ENCODE measurements around the gene UNC45A. TPM values are rescaled to one million over a fixed set of nuclear protein-coding genes. Genes with fewer than 3 reads are reported as not detected.
"Not testable (repeated sequence)": the region's sequence is repeated elsewhere in the genome, so short reads cannot be mapped to it uniquely, and the experiment has no call there.

UNC45A gene
- total RNA-seq, 1 donor from 2014 or later: 60.9 TPM

DNA sequence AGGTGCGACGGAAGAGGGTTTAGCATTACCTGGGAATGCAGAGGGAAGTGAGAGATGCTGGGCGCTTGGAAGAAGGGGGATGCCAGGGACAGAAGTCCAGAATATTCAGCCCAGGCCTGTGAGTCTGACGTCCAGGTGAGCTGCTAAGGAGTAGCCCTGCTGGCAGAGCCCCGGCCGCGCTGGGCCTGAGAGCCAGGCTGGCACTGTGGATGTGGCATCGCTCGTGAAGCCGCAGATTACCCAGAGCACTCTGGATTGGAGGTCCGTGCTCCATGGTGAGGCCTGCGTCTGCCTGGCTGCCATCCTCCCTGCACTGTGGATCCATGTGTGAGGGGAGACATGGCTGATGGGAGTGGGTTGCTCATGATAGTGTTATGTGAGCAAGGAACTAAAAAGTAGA, 17.5 kb upstream of the UNC45A start:
- DNase-seq (no peak), ATAC-seq (no peak)
- intact Hi-C loops (cut with DNase I): no loop called here
- no peak for TF ChIP-seq CTCF (IDR thresholded peaks at IDR 0.05)
- Histone ChIP-seq H3K36me3 (peaks cover 99% of the 10 kb centered on the region), H3K4me1 (peaks cover 3% of the 10 kb centered on the region), H3K27me3 (no peaks in the 10 kb centered on the region), H3K27ac (no peak overlapping the region), H3K4me3 (no peak overlapping the region), H3K9me3 (no peaks in the 10 kb centered on the region)

GRCh38 chr15:90918034-90918788, 16.9 kb upstream of the UNC45A start:
- Histone ChIP-seq H3K9me3 (no peaks in the 10 kb centered on the region), H3K4me3 (no peak overlapping the region), H3K27me3 (no peaks in the 10 kb centered on the region), H3K36me3 (peaks cover 93% of the 10 kb centered on the region), H3K4me1 (peaks cover 3% of the 10 kb centered on the region), H3K27ac (no peak overlapping the region)
- DNase-seq: no peak
- no peak for ATAC-seq
- no peak for TF ChIP-seq CTCF (IDR thresholded peaks at IDR 0.05)
- intact Hi-C loops (cut with DNase I): no loop called here

DNA sequence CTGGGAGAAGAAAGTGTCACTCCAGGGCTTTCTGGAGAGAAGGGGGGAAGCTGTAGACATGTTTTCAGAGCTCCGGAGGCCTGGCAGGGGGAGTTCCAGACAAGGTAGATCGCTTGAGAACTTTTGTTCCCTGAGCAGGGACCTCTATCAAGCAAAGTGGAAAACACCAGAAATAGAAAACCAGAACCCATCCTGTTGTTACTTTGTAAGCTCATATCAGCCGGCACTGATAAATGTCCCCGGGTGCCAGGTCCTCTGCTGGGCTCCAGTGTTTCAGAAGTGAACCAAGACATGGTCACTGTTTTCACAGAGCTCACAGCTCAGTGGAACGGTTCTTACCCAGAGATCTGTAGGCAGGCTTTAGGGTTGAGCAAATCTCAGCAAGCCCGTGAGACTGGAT, 16.2 kb upstream of the UNC45A start:
- ATAC-seq (no peak), DNase-seq (no peak)
- intact Hi-C loops (cut with DNase I): no loop called here
- TF ChIP-seq CTCF (IDR thresholded peaks at IDR 0.05): no peak
- H3K36me3 ChIP-seq: peaks cover 86% of the 10 kb centered on the region
- no peaks in the 10 kb centered on the region for H3K27me3 ChIP-seq
- no peak overlapping the region for H3K27ac ChIP-seq
- no peaks in the 10 kb centered on the region for H3K9me3 ChIP-seq
- peaks cover 3% of the 10 kb centered on the region for H3K4me1 ChIP-seq
- H3K4me3 ChIP-seq: no peak overlapping the region

- H3K4me3 ChIP-seq: no peak overlapping the region
- ATAC-seq (no peak), DNase-seq (no peak)
- peaks cover 57% of the 10 kb centered on the region for H3K36me3 ChIP-seq
- no peak for TF ChIP-seq CTCF (IDR thresholded peaks at IDR 0.05)
- no peaks in the 10 kb centered on the region for H3K27me3 ChIP-seq
- no peak overlapping the region for H3K27ac ChIP-seq
- H3K4me1 ChIP-seq: no peaks in the 10 kb centered on the region
- intact Hi-C loops (cut with DNase I): no loop called here
- H3K9me3 ChIP-seq: no peaks in the 10 kb centered on the region
Observed at GRCh38 chr15:90921887-90922286, 13.2 kb upstream of the UNC45A start.

DNA sequence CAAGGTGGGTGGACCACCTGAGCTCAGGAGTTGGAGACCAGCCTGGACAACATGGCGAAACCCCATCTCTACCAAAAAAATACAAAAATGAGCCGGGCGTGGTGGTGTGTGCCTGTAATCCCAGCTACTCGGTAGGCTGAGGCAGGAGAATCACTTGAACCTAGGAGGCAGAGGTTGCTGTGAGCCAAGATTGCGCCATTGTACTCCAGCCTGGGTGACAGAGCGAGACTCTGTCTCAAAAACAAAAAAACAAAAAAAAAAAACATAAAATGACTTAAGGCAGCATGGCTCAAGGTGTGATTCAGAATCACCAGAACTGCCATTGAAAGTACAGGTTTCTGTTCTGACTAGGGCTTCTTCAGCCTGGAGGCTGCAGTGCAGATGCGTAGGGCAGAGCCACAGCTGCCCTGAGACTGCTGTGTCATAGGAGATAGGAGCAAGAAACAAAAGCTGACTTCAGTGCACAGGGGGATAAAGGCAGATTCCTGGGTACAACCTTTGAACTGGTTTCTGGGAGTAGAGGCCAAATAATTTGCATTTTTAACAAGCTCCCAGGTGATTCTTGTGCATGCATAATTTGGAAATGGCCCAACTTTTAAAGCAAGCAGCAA, 12.3 kb upstream of the UNC45A start:
- H3K4me1 ChIP-seq; H3K9me3 ChIP-seq; H3K27ac ChIP-seq; ATAC-seq; DNase-seq; intact Hi-C loops (cut with DNase I); H3K4me3 ChIP-seq; H3K27me3 ChIP-seq: not testable (repeated sequence)
- H3K36me3 ChIP-seq: peaks cover 48% of the 10 kb centered on the region

DNA sequence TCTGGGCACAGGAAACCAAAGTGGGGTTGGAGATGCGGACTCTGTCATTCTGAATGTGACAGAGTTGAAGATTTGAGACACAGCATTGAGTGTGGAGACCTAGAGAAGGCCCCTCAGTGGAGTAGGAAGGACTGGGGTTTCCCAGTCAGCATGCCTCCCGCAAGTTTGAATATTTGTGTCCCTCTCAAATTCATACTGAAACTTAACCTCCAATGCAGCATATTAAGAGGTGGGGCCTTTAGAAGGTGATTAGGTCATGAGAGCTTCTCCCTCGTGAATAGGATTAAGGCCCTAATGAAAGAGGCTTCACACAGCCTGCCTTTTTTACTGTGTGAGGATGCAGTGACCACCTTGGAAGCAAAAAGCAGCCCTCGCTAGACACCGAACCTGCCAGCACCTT, 10.7 kb upstream of the UNC45A start:
- ATAC-seq: no peak
- intact Hi-C loops (cut with DNase I): no loop called here
- H3K9me3 ChIP-seq: no peaks in the 10 kb centered on the region
- no peak overlapping the region for H3K4me3 ChIP-seq
- peaks cover 5% of the 10 kb centered on the region for H3K4me1 ChIP-seq
- H3K27ac ChIP-seq: no peak overlapping the region
- no peak for TF ChIP-seq CTCF (IDR thresholded peaks at IDR 0.05)
- peaks cover 32% of the 10 kb centered on the region for H3K36me3 ChIP-seq
- no peak for DNase-seq
- H3K27me3 ChIP-seq: no peaks in the 10 kb centered on the region

GRCh38 chr15:90926766-90927165, 8.3 kb upstream of the UNC45A start:
- H3K9me3 ChIP-seq; H3K36me3 ChIP-seq; intact Hi-C loops (cut with DNase I); ATAC-seq; DNase-seq; H3K4me3 ChIP-seq; H3K27ac ChIP-seq; H3K27me3 ChIP-seq: not testable (repeated sequence)
- H3K4me1 ChIP-seq: peaks cover 20% of the 10 kb centered on the region

GRCh38 chr15:90928106-90928505, 7.0 kb upstream of the UNC45A start:
- H3K9me3 ChIP-seq; H3K4me3 ChIP-seq; H3K27ac ChIP-seq; H3K36me3 ChIP-seq; H3K27me3 ChIP-seq; intact Hi-C loops (cut with DNase I); ATAC-seq; DNase-seq: not testable (repeated sequence)
- peaks cover 30% of the 10 kb centered on the region for H3K4me1 ChIP-seq

All from upper lobe of right lung (tissue), 1 donor.